ENCODE results near the gene ASB15.

GRCh38 chr7:123682690-123683089 is 81.1 kb downstream of the ASB15 start:
- TF ChIP-seq, protein P1, sequence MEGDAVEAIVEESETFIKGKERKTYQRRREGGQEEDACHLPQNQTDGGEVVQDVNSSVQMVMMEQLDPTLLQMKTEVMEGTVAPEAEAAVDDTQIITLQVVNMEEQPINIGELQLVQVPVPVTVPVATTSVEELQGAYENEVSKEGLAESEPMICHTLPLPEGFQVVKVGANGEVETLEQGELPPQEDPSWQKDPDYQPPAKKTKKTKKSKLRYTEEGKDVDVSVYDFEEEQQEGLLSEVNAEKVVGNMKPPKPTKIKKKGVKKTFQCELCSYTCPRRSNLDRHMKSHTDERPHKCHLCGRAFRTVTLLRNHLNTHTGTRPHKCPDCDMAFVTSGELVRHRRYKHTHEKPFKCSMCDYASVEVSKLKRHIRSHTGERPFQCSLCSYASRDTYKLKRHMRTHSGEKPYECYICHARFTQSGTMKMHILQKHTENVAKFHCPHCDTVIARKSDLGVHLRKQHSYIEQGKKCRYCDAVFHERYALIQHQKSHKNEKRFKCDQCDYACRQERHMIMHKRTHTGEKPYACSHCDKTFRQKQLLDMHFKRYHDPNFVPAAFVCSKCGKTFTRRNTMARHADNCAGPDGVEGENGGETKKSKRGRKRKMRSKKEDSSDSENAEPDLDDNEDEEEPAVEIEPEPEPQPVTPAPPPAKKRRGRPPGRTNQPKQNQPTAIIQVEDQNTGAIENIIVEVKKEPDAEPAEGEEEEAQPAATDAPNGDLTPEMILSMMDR (IDR thresholded peaks at IDR 0.05; ENCODE audit: borderline replicate concordance, extremely low read depth, low read length, poor library complexity, severe bottlenecking) = peak; percentile 67
- TF ChIP-seq EZH2 (IDR thresholded peaks at IDR 0.05; ENCODE audit: borderline replicate concordance, low read depth, low read length, severe bottlenecking) = no peak
